ENCODE data around the gene FAM221A.
"Not testable (repeated sequence)": the region's sequence is repeated elsewhere in the genome, so short reads cannot be mapped to it uniquely, and the experiment has no call there.

Gene FAM221A, protein sequence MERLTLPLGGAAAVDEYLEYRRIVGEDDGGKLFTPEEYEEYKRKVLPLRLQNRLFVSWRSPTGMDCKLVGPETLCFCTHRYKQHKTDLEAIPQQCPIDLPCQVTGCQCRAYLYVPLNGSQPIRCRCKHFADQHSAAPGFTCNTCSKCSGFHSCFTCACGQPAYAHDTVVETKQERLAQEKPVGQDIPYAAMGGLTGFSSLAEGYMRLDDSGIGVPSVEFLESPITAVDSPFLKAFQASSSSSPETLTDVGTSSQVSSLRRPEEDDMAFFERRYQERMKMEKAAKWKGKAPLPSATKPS

DNA sequence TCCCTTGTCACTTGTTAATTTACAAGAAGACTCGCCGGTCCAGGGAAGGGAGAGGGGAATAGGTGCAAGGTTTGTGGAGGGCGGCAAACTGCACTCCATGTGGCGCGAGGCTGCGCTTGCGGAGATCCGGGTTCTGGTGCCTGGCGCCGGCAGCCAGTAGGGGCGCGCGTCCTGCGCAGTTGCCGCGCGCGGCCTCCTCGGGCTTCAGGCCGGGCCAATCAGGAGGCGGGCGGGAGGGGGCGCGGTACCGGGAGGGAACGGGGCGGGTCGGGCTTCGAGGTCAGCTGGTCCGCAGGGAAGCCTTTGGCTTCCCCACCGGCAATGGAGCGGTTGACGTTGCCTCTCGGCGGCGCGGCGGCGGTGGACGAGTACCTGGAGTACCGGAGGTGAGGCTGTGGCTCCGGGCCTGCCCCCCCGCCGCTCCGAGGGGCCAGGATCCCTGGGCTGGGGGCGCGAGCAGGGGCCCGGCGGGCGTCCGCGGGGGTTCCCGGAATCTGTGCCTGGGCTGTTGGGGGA lies at the start of gene FAM221A:
TSS of gene FAM221A (plus strand) at position 302 of the 516 bp plus-strand sequence. CDS start at position 322, 20 bp downstream.
- peak; percentile 77 for DNase-seq

DNA sequence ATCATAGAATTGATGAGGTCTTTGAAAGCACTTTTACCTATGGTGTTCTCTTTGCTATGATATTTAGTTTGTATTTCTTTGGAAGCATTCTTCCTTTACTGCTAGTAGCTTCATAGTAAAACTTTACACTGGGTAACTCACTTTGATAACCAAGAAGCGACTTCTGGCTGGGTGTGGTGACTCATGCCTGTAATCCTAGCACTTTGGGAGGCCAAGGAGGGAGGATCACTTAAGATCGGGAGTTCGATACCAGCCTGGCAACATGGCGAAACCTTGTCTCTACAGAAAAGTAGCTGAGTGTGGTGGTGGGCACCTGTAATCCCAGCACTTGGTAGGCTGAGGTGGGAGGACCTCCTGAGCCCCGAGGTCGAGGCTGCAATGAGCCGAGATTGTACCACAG lies 46.6 kb upstream of the FAM221A start:
- no peak for DNase-seq

DNA sequence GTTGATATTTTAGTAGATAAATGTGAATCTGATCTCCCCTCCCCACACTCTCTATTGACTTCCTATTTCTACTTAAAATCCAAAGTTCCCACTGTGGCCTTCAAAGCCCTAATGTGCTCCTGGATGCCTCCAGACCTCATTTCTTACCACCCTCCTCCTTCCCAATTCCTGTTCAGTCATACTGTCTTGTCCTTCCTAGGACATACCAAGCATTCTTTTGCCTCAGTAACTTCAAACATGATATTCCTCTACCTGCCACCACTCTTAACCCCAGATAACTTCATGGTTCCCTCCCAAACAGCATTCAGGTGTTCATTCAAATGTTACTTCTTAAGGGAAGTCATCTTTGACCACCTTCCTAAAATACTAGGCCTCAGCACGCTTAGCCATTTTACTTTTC lies 34.2 kb upstream of the FAM221A start:
- DNase-seq, result no peak

DNA sequence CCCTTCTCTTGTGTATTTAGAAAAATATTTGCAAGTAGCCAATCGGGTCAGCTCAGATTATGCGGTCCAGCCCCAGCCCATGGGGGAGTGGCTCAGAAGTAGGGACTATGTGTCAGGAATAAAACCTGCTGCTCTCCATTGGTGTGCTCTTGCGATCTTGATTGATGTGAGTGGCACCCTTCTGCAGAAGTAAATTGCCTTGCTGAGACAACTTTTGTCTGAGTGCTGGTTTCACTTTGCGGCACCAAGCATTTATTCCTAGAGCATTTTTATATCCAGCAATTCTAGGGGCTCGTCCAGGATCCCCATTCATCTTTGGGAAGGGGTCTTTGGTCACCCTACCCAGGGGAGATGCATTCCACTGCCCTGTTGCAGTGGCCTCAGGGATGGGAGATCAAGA lies 26.1 kb upstream of the FAM221A start:
- DNase-seq, result no peak

DNA sequence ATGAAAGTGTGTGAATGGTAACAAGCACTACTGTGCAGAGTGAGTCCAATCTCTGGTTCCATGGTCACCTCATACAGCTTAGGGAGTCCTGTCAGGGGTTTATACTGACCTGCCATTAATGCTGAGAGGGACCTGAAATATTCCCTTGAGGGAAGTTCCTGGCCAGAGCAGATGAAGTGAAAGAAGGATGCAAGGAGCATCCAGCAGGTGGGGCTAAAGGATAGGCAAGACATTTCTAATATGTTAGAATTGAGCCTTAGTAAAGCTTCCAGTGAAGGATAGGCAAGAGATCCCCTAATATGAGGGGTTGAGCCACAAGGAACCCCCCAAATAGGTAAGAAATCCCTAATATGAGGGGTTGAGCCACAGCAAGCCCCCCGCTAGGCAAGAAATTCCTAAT lies 25.5 kb upstream of the FAM221A start:
- no peak for DNase-seq

DNA sequence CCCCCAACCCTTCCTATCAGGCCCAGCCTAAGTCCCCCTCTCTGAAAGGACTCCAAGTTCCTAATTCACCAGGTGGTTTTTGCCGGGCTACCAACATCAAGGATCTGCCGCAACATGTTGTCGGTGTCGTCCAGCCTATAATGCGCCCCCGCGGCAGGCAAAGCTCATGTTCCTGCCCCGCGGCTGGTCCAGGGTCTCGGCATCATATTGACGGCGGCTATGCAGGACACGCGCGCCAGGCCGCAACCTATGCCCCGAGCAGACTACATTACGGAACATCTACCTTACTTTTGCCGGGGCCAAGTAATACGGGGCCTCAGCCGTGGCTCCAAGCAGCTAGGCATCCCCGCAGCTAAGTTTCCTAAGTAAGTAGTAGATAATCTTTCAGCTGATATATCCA lies 24.6 kb upstream of the FAM221A start:
- DNase-seq, result no peak

DNA sequence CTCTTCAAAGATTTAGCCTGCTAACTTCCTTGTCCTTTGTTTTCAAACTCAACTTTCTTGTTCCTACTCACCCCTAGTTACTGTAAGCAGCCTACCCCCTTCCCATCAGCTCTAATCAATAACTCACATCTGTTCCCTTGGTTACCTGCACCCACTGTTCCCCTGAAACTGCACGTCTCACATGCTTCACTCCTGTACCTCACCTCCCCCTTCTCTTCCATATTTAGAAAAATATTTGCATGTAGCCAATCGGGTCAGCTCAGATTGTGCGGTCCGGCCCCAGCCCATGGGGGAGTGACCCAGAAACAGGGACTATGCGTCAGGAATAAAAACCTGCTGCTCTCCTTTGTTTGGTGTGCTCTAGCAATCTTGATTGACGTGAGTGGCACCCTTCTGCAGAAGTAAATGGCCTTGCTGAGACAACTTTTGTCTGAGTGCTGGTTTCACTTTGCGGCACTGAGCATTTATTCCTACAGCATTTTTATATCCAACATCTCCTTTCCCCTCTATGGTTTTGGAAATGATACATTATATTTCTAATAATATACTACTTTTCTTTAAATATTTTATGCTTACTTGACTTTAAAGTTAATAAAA lies 21.1 kb upstream of the FAM221A start:
- no peak for DNase-seq

DNA sequence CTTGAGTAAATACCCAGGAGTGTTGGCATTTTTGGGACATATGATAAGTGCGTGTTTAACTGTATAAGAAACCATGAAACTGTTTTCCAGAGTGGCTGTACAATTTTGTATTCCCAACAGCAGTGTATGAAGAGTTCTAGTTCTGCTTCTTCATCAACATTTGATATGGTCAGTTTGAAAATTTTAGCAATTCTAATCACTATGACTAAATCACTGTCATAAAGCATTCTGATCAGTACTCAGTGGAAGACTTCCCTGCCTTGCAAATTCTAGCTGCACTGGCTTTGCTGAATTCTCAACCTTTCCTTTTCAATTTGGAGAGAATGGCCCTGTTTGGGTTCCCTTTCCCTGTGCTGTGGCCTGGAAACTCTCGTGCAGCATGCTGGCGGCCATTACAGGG lies 18.6 kb upstream of the FAM221A start:
- DNase-seq, result no peak

DNA sequence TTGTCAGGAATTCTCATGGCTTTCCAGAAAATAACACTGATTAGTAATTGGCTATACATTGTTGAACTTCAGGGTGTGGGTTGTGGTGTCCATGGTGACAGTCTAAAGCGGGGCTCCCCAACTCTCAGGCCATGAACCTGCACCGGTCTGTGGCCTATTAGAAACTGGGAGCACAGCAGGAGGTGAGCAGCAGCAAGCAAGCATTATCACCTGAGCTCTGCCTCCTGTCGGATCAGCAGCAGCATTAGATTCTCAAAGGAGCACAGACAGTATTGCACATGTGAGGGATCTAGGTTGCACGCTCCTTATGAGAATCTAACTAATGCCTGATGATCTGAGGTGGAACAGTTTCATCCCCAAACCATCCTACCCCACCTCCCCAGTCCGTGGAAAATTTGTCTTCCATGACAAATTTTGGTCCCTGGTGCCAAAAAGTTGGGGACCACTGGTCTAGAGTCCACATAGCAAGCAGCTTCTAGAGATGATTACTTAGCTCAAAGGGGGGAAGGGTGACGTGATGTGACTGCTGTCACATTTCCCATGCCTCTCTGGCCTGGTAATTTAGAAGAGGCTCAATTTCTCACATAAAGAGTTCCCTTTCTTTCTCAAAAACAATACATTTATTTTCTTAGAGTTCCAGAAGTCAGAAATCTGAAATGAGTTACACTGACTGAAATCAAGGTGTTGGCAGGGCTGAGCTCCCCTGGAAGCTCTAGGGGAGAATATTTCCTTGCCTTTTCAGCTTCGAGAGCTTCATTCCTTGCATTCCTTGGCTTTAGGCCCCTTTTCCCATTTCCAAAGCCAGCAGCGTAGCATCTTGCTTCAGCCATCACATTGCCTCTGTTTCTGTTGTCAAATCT lies 17.6 kb upstream of the FAM221A start:
- DNase-seq, result no peak

DNA sequence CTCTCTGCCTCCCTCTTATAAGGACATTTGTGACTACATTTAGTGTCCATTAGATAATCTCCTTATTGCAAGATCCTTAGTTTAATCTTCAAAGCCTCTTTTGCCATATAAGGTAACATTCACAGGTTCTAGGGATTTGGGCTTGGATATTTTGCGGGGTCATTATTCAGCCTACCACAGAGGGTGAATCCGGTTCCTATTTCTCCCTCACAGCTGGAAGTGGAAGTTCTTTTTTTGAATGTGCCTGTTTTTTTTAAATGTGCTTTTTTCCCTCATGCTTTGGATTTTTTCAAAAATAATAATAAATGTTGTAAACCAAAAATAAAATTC lies 17.1 kb upstream of the FAM221A start:
- DNase-seq, result no peak

DNA sequence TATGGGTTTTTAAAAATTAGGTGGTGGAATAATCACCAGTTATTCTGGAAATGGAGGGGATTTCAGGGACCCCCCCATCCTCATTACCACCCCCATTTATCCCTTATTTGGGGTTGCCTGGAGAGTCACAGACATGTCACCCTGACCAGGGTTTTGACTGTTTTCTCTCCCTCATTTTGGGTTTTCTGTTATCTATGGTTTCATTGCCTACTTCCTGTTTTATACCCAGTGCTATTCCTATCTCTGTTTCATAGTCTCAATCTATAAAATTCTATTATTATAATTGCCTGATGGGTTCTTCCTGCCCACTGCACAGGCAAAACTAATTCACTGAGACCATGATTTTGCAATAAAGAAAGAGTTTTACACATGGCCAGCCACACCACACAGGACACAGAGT lies 15.9 kb upstream of the FAM221A start:
- no peak for DNase-seq

DNA sequence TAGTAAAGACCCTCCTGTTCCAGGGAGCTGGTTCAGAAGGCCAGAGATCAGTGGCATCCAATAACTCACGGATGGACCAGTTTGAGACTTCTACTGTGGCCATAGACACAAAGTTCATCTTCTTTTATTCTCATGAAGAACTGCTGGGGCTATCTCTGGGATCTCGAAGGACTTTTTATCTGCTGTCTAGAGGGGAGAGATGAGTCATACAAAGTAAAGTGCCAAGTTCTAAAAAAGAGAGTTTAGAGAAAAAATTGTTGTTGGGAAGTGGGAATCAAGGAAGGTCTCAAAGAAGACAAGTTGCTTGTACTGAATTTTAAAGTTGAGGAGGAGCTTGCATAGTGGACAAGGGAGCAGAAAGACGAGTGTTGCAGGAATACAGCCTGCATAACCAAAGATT lies 8.0 kb upstream of the FAM221A start:
- no peak for DNase-seq

DNA sequence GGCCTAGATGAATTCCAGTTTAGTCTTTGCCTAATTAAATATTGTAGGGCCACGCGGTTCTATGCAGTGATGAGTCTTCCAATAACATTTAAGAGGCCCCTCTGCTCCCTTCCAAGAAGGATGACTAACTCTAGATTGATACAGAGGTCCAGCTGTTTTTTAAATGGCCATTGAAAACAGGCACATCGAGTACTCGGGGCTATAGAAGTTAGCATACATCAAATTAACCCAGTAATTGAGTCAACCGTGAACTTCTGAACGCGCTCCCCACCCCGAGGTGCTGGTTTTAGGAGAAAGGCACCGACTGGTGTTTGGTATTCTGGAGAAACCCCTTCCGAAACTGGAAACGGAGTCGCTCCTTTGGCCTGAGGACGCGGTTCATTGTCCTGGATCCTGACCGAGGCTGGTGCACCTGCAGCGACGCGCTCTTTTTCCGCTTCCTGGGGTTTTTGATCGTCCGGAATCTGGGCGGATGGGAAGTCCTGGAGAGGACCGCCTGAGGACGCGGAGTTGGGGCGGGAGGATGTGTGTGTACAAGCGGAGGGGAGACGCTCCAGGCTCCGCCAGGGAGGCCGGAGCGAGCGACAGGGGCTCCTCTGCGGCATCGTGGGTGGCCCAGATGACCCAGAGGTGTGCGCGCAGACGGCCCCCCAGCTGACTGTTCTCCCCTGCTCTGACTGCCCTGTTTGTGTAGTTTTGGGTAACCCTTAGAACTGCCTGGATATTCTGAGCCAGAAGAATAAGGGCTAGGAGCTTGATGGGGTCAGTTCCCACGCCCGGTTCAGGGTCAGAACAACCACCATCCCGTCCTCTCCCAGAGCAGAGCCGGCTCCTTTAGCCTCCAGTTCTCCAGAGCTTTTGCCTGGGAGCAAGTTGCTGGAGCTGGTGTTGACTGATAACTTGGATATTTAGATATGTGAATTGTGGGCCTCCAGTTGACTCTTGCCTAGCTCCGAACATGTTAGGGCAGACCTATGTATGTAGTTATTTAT lies 711 bp downstream of the FAM221A start:
- DNase-seq, result peak; percentile 72

DNA sequence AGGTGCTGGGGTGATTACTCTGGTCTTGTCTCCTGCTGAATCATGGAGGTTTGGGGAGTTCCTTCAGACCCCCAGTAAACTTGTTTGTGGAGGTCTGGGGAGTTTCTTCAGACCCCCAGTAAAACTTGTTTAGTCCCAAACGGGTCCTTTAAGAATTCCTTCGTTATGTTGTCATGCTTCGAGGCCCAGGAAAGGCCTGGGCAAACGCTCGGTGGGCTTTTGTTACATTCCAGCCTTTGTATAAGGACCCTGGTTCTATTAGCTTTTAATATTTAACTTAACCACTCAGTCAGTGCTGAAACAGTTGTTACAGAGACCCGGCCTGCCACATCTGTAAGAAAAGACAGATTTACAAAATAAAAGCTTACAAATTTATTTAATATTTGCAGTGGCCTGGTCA lies 4.0 kb downstream of the FAM221A start:
- not testable (repeated sequence) for DNase-seq

DNA sequence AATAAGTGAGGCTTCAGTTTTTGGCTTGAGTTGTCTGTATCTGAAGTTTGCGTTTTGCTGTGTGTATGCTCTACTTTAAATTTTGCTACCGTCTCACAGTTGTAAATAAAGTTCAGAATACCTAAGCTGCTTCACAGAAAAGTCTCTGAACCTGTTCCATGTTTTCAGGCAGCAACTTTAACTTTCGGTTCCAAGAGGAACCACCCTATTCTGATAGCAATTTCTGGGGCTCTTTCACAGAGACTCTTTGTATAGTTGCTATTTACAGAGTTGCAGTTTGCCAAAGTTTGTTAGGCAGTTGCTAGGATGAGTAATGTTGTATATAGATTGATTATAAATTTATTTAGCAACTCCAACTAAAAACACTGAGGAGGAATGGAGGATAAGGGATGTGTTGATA lies 5.7 kb downstream of the FAM221A start:
- DNase-seq, result no peak

DNA sequence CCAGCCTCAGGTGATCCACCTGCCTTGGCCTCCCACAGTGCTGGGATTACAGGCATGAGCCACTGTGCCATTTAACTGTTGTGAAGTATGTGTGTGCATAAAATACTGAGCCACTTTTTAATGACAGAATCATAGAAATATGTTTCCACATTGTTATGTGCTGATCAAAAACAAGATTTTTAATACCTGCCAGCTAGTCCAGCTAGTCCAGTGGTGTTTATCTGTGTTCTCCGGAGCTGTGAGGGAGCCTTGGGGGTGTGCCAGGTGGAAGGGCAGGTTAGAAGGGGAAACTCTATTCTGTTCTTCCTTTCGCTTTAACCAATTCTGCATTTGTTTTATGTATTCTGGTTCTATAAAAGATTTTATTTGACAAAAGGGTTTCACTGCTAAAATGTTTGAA lies 7.0 kb downstream of the FAM221A start:
- DNase-seq, result no peak

DNA sequence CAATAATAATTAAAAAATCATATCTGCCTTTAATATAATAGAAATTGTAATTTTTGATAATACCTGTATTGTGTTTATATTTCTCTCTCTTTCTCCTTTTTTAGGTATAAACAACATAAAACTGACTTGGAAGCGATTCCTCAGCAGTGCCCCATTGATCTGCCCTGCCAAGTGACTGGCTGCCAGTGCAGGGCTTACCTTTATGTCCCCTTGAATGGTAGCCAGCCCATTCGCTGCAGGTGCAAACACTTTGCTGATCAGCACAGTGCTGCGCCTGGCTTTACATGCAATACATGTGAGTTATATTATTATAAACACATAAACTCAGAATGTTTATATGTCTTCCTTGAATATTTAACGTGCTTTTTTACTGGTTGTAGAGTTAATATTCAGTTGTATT lies 9.2 kb downstream of the FAM221A start:
- DNase-seq, result no peak

DNA sequence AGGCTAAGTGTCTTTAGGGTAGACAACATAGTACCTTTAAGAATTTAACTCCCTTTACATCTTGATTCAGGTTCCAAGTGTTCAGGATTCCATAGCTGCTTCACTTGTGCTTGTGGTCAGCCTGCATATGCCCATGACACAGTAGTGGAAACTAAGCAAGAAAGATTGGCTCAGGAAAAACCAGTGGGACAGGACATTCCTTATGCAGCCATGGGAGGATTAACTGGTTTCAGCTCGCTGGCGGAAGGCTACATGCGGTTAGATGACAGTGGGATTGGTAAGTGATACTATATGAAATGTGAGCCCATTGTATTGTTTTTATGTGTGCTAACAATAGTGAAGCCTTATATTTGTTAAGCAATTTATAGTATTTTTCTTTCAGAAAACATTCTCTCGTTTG lies 11.3 kb downstream of the FAM221A start:
- no peak for DNase-seq

DNA sequence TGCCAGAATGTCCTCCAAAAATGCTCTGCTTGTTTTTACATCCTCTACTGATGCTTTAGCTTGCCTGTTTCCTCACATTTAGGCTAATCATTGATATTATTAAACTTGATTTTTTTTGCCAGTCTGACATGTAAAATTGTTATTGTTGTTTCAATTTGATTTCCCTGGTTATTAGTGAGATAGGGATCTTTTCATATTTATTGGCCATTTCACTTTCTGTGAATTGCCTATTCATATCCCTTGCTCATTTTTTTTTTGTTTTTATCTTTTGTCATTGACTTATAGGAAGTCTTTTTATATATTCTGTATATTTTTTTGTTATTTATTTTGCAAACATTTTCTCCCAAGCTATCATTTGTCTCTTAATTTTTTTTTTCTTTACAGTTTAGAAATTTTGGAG lies 13.2 kb downstream of the FAM221A start:
- DNase-seq, result no peak

DNA sequence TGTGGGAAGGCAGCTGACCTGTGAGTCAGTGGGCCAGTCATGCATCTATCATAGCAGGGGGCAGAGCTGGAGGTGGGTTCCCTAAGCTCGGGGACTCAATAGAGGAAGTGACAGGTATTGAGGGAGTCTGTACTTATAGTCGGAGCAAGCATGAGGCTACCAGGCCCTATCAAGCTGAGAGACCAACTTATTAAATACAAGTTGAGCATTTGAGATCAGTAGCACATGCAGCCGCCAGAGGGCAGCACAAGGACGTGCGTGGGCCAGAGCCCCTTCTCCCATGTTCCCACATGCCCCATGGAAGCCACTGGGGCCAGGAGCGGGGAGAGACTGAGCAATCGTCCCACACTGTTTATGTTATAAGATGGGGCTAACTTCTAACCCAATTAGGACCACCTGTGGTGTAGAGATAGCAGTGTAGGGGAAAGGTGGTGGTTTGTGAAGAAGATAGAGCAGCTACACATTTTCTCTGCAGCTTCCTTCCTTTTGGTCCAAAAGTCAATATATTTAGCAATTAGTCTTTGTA lies 17.0 kb downstream of the FAM221A start:
- DNase-seq, result no peak

DNA sequence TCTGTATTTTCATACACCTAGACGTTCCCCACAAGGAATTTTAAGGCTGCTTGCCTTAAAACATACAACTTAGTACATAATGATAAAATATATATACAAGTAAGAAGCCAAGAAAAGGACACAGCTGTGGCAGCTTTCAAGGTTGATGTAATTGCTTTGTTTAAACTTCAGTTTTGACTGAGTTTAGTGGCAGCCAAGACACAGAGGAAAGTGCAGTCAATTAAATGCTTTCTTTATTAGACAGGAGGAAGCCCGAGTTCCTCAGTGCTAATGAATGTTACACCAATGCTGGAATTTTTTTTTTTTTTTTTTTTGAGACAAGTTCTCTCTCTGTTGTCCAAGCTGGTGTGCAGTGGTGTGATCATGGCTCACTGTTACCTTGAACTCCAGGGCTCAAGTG lies 18.8 kb downstream of the FAM221A start:
- DNase-seq, result no peak

DNA sequence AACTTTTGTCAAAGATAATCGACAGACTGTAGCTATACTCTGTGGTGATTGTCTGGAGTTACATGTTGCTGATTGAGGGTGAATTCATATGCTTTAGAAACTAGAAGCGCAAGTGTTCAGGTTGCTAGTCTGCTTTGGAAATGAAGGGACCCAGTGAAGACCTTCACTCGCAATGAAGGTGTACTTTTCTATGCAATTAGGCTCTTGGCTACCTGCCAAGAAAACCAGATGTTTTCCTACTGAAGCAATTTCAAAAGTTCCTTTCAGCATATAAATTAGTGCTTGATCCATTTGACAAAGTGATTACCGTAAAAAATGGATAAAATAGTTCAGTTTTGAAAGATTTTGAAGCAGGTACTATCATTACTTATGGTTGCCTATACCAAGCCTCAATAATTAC lies 20.0 kb downstream of the FAM221A start:
- DNase-seq, result no peak
